Stimulated activated CD4-positive, alpha-beta T cell treated with anti-CD3 and anti-CD28 coated beads, Interleukin-4, amount 100 ng/mL, for 4 hours (primary cell): Measurements from ENCODE around the gene TMCC1.
A peak's percentile ranks its signal among the peaks of the same experiment; 100 is the strongest.
"Not testable (repeated sequence)": the region's sequence is repeated elsewhere in the genome, so short reads cannot be mapped to it uniquely, and the experiment has no call there.

ENCODE experiments used
- DNase-seq, 2 experiments: peaks; one replicate each; pipeline ENCODE4 v3.0.0-alpha.2; 2020

TMCC1 gene

DNA sequence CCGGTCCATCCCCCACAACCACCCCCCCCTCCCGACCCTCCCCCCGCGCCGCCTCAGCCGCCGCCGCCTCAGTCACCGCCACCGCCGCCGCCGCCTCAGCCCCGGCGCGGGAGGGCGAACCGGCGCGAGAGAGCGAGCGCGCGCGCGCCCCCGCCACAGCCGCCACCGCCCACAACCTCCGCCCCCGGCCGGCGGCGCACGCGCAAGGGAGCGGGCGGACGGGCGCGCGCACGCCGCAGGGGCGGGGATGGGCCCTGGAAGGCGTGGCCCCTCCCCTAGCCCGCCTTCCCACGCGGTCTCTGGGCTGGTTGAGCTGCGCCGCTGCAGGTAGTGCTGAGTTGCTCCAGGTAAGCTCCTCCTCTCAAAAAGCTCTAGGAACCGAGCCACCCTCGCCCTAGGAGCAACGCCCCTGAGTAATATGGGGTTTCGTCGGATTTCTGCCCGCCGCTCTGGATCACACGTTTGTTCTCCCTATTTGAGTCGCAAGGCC lies at the start of gene TMCC1:
Gene TMCC1, minus strand, starts transcription at position 131 of the 490 bp plus-strand sequence.
- DNase-seq, result peak; percentile 87 to 90

DNA sequence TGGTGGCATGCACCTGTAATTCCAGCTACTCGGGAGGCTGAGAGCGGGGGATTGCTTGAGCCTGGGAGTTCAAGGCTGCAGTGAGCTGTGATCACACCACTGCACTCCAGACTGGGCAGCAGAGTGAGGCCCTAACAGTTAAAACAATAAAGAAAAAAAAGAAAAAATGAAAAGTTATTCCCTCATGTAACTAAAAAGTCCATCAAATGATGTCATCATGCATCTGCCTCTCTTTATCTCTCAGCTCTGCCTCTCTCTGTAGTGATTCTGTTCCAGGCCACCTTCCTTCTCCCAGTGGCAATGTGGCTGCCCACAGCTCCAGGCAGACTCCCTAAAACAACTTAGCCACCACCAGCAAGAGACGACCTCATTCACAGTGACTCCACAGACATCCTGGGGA lies 49.5 kb upstream of the TMCC1 start:
- DNase-seq, result no peak

GRCh38 chr3:129942296-129942695 lies 48.8 kb upstream of the TMCC1 start:
- peak in 1 of 2 experiments; percentile 5 for DNase-seq

- no peak for DNase-seq
Measured at GRCh38 chr3:129940086-129940485, 46.6 kb upstream of the TMCC1 start.

GRCh38 chr3:129938140-129938930 lies 44.8 kb upstream of the TMCC1 start:
- DNase-seq, result no peak

DNA sequence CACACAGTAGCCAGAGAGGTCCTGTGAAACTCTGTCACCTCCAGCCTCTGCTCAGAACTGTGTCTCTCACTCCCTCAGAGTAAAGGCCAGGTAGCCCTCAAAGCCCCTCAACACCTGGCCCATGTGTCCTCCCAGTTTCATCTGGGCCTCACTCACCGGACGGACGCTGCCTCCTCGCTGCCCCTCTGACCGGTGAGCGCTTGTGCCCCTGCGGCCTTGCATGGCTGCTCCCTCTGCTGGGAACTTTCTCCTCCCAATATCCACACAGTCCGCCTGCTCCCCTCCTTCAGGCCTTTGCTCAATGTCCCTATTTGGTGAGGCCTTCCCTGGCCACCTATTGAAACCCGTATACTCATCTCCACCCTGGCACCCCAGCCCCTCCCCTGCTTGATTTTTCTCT lies 44.2 kb upstream of the TMCC1 start:
- no peak for DNase-seq

GRCh38 chr3:129936757-129937156 lies 43.2 kb upstream of the TMCC1 start:
- peak in 1 of 2 experiments; percentile 9 for DNase-seq

DNA sequence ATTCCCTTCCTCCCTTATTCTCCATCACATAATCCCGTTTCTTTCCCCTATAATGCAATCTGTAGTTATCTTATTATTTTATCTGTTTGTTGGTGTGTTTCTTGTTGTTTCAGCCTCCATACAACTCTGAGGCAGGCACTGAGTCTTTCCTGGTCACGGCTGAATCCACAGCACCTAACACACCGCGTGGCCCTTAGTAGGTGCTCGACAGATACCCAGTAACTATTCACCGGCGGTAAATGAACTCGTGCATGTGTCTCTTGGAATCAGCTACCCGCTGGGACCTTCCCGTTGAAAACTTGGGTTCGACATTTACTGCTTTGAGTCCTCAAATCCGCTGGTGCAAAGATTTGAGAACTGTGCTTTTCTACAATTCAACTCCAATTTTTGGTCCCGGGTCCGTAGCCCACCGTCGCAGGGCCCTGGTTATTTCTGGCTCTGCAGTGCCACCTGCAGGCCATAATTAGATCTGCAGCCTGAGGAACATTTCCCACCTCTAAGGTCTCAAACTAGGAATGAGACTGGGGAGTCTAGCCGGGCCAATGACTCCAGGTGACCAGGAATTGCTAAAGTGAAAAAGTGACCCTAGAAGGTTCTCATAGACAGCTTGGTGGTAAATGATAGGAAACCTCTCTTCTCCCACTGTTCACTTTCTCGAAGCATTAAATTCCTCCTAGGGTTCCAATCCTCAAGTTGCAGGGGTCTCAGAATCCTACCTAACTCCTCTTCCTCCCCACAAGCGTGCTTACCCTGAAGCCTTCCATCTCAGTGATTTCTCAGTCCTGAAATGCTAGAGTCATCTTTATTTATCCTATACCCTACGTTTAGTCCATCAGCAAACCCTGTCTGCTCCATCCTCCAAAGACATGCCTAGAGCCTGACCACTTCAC lies 41.0 kb upstream of the TMCC1 start:
- DNase-seq, result peak in 1 of 2 experiments; percentile 15

- no peak for DNase-seq
Measured at GRCh38 chr3:129933471-129933870, 40.0 kb upstream of the TMCC1 start.

DNA sequence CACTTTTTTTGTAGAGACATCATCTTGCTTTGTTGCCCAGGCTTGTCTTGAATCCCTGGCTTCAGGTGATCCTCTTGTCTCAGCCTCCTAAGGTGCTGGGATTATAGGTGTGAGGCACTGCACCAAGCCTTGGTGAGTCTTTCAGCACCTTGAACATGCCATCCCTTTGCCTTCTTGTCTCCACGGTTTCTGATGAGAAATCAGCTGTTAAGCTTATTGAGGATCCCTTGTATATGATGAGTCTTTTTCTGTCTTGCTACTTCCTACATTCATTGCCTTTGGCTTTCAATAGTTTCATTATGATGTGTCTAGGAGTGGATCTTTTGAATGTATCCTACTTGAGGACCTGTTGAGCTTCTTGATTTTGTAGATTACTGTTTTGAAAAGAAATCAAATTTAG lies 35.9 kb upstream of the TMCC1 start:
- DNase-seq, result no peak

DNA sequence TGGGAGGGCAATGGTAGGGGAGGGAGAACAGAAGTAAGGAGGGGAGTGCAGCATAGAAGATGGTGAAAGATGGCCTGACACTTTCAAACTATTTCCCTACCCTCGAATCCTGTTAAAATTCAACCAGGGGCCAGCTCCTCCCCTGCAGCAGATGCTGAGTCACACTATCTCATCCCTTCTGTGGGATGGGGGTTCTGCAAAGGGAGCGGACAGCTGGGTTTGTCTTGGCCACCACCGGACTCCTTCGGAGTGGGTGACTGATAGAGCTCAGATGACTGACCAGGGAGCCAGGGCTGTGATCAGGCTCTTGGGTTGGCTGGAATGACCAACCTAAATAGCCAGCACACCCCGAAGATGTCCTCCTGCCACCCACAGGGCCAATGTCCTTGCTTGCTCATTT lies 33.6 kb upstream of the TMCC1 start:
- DNase-seq, result no peak

DNA sequence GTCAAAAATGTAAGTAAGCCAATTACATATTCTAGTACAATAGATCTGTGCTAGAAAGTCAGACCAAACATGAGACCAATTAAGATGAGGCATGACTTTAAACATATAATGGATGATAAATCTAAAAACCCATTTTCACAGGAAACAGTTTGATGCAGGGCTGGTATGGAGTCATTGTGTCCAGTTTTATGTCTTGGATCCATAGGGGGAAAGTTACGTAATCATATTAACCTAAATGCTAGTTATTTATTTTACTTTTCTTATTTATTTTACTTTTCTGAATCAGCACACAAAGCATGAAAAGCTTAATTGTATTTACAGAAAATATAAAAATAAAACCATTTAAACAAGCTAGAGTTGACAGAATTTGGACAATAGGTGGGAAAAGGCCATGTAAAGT lies 26.3 kb upstream of the TMCC1 start:
- no peak for DNase-seq

DNA sequence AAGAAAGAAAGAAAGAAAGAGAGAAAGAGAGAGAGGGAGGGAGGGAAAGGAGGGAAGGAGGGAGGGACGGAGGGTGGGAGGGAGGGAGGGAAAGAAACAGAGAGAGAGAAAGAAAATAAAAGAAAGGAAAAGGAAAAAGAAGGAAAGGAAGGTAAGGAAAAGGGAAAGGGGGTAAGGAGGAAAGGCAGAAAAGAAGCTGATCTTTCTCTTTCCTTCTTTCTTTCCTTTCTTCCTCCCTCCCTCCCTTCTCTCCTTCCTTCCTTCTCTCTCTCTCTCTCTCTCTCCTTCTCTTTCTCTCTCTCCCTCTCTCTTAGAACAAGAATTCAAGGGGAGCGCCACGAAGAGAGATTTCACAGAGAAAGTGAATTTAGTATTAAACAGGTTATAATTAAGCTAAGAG lies 25.8 kb upstream of the TMCC1 start:
- no peak for DNase-seq

- no peak for DNase-seq
Measured at GRCh38 chr3:129918461-129918860, 24.9 kb upstream of the TMCC1 start.

GRCh38 chr3:129917423-129918007 lies 24.0 kb upstream of the TMCC1 start:
- DNase-seq, result no peak

GRCh38 chr3:129913618-129914017 lies 20.1 kb upstream of the TMCC1 start:
- no peak for DNase-seq

DNA sequence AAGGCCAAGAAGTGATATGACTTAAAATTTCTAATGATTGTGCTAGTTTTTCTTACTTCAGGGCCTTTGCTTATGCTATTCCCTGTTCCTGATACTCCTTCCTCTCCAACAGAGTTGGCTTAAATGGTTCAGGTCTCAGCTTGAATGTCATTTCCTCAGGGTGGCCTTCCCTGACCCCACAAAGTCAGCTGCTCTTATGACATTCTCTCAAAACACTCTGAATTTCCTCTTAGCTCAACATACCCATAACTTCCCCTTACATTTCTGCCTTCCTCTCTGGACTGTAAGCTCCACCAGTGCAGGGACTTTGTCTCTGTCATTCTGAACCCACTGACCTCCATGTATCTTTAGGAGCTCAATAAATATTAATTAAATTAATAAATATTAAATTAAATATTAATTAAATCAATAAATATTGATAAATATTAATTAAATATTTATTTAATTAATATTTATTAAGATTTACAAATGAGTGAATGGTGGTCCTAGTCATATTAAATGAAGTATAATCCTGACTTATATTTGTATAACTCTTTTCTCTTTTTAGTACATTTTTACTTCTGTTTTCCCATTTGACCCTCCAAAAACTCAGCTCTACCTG lies 17.9 kb upstream of the TMCC1 start:
- DNase-seq, result no peak

GRCh38 chr3:129909235-129909634 lies 15.7 kb upstream of the TMCC1 start:
- not testable (repeated sequence) for DNase-seq

DNA sequence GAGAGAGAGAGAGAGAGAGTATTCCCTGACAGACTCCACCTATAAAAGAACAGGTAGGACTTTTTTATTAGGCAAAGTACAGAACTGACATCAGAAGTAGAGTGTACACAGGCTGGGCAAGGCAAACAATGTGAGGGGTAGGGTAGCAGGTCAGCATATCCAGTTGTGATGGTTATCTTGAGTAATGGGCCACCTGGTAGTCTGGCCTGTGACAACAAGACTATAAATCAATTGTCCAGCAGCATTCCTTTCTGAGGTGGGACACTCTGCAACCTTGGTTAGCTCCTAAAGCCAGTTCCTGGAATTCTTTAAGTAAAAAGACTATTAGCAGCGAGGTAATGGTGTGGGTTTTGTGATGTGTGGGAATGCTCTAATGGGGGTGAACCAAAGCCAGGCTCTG lies 14.9 kb upstream of the TMCC1 start:
- no peak for DNase-seq

DNA sequence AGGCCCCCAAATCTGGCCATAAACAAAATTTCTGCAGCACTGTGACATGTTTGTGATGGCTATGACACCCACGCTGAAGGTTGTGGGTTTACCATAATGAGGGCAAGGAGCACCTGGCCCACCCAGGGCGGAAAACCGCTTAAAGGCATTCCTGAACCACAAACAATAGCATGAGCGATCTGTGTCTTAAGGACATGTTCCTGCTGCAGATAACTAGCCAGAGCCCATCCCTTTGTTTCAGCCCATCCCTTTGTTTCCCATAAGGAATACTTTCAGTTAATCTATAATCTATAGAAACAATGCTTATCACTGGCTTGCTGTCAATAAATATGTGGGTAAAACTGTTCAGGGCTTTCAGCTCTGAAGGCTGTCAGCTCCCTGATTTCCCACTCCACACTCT lies 7.8 kb upstream of the TMCC1 start:
- DNase-seq, result not testable (repeated sequence)

- DNase-seq, result no peak
Measured at GRCh38 chr3:129897026-129897425, 3.5 kb upstream of the TMCC1 start.

- peak; percentile 64 to 66 for DNase-seq
Measured at GRCh38 chr3:129892857-129893580, 492 bp downstream of the TMCC1 start.
